GM20000 (cell line): ENCODE data around the gene MCF2L.

ENCODE experiments used
- DNase-seq: peaks from one replicate; pipeline ENCODE4 v3.0.0; 2012; ENCODE audit warnings: low spot score
- TF ChIP-seq, protein P1 (sequence below): IDR thresholded peaks from 2 replicates; pipeline ENCODE4 v1.5.1; 2012; ENCODE audit warnings: mild to moderate bottlenecking, control low read depth; ENCODE audit errors: extremely low read depth, missing control alignments

The MCF2L gene

DNA sequence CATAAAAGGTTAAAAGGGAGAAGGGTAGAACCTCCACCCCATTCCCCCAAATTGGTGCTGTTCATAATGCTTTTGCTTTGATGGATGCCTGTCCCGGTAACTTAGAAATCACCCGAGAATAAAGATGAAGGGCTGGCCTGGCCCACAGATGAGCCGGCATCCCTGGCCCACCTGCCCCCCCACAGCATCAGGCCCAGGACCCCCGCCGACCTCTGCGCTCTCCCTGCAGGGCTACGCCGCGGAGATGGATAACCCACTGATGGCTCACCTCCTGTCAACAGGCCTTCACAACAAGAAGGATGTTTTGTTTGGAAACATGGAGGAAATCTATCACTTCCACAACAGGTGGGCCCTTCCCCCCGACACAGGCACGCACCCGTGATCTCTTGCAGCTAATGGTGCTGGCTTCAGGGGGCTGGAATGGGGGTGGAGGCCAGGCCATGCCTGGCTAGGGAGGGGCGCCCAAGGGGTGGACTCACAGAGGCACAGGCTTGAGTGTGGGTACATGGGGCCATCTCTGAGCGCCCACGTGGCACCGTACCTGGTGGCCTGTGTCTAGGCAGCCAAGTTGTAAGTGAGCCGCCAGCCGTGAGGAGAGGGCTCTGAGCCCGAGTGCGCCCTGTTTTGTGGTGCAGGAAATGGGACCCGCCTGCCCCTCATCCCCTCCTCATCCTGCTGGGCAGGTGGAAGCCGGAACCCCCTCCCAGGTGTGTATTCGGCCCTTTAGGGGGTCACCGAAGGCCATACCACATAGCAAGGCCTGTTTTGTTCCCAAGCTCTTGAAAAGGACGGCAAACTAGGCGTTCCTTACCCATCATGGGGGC, 113.4 kb downstream of the MCF2L start:
- TF ChIP-seq, protein P1, sequence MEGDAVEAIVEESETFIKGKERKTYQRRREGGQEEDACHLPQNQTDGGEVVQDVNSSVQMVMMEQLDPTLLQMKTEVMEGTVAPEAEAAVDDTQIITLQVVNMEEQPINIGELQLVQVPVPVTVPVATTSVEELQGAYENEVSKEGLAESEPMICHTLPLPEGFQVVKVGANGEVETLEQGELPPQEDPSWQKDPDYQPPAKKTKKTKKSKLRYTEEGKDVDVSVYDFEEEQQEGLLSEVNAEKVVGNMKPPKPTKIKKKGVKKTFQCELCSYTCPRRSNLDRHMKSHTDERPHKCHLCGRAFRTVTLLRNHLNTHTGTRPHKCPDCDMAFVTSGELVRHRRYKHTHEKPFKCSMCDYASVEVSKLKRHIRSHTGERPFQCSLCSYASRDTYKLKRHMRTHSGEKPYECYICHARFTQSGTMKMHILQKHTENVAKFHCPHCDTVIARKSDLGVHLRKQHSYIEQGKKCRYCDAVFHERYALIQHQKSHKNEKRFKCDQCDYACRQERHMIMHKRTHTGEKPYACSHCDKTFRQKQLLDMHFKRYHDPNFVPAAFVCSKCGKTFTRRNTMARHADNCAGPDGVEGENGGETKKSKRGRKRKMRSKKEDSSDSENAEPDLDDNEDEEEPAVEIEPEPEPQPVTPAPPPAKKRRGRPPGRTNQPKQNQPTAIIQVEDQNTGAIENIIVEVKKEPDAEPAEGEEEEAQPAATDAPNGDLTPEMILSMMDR, result no peak
- DNase-seq, result no peak

DNA sequence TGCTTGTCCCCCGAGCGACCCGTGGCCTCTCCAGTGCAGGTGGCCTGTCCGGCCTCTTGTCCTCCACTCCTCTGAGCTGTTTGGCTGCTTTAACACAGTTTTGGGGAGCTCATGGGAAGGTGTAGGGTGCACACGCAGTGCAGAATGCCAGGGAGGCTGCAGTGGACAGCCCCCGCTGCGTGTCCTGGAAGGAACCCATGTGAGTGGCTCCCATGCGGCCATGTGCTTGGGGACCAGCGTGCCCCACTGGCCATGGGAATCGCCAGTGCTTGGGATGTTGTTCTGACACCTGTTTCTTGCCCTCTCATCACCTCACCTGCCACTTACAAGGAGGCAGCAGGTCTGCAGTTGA, 114.0 kb downstream of the MCF2L start:
- no peak for DNase-seq
- TF ChIP-seq, protein P1, result no peak

DNA sequence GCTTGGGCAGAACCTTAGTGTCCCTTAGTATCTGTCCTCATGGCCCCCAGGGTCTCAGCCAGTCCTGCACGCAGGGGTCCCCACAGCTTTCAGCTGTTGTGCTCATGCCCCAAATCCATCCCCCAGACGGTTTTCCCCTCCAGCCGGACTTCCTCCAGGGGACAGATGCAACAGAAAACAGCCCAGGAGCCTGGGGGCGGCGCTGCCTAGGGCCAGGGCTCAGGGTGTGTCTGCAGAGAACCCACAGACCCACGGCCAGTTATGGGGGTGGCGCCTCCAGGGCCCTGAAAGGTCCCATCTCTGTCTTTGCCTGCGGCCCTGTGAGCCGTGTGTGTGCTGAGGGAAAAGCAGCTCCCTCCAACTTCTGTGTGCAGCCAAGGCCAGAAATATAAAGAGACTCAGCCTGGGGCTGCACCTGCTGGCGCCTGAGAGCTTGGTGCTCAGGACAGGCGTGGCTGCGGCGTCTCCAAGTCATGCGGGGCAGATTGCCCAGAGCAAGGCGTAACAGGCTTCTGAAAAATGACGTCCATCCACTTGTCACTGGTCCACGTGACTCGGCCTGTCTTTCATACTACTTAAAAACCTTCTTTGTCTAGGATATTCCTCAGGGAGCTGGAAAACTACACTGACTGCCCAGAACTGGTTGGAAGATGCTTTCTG, 114.5 kb downstream of the MCF2L start:
- no peak for DNase-seq
- TF ChIP-seq, protein P1, result no peak

DNA sequence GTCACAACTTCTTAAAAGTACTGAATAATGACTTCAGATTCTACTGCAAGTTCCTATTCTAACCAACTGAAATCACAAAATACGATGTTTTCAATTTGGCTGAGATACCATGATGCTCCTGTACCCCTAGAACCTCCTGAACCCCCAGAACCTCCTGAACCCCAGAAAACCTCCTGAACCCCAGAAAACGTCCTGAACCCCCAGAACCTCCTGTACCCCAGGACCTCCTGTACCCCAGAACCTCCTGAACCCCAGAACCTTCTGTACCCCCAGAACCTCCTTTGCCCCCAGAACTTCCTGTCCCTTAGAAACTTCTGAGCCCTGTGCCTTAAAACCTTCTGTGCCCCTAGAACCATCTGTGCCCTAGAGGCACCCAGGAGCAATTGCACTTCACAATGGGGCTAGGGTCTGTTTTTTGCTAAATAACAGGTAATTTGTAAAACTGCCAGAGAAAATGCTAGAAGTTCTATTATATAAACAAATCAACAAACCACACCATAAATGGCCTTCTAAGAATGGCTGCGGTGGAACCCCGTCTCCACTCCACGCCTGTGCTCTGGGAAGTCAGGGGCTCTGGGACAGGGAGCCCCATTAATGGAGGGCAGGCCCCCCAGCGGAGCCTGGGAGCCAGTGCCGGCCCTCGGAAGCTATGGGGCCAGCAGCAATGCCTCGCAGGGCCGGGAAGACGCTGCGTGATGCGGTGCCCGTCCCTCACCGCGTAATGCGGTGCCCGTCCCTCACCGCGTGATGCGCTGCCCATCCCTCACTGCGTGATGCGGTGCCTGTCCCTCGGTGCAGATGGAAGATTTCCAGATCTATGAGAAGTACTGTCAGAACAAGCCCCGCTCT, 115.3 kb downstream of the MCF2L start:
- TF ChIP-seq, protein P1, result no peak

DNA sequence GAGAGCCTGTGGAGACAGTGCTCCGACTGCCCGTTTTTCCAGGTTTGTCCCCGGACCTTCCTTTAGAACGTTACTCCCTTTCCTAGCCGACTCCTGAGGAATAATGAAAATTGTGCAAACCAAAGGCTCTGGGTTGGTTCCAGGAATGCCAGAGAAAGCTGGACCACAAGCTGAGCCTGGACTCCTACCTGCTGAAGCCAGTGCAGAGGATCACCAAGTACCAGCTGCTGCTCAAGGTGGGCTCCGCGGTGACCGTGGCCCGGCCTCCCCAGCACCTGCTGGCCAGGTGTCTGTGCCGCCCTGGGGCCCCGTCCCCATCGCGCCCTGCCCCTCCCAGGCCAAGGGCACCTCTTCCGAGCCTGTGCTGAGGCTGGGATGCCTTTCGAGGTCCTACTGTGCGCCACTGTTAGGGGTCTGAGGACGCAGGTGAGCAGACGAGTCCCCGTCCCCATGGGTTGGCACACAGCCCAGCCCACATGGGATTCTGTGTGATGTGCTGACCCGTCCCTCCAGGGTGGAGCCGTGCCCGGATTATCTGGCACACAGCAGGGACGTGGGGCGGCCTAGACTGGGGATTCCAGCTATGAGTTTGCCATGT, 116.0 kb downstream of the MCF2L start:
- TF ChIP-seq, protein P1, result no peak
- DNase-seq, result no peak

More for the DNA sequence above, 115.3 kb downstream of the MCF2L start:
- no peak for DNase-seq

DNA sequence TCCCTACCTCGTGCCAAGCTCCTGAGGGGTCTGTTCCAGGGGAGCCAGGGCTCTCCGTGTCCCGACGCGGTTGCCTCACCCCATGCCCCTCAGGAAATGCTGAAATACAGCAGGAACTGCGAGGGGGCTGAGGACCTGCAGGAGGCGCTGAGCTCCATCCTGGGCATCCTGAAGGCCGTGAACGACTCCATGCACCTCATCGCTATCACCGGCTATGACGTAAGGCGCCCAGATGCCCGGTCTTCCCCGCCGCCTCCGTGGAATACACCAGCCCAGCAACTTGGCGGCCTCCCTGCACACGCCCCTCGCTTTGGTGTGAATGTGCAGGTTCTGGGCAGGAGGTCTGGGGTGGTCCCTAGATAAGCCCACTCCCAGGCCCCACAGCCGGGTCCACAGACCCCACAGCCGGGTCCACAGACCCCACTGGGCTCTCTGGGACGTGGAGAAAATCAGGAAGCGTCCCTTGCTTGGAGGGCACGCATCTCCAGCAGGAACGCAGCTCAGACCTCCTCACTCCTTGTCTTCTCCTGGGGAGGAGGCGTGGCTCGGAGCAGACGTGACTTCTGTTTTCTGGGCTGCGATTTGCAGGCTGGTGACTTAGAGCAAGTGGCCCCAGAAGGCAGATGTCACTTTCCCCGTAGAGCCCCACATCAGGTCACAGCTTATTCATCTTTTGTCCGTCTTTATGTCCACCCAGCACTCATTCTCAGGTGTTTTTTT, 117.2 kb downstream of the MCF2L start:
- TF ChIP-seq, protein P1, result no peak
- no peak for DNase-seq
